ENCODE data around the gene RXFP4.

RXFP4 gene

DNA sequence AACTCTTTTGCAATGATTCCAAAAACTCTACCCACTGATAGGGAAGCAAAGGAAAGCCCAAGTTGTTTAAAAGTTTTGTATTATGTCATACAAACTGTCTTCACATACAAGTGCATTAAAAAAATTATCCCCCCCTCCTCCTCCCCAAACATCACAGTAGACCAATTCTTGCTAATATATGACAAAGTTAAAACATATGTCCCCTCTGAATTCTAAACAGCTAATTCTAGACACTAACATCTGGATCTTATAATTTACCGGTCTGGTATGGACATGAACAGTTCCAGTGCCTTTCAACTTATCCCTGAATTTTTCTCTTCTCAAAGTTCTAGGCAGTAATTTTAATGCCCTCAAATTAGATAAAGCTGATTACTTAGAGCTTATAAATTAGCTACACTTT lies 43.7 kb upstream of the RXFP4 start:
- H2AFZ ChIP-seq (ENCODE audit: low read depth, low read length, severe bottlenecking): no peak overlapping the region
- no peaks in the 10 kb centered on the region for H4K20me1 ChIP-seq (ENCODE audit: low read depth, low read length)
- TF ChIP-seq CTCF (IDR thresholded peaks at IDR 0.05; ENCODE audit: insufficient read depth, low read length, poor library complexity, severe bottlenecking) (no peak), EZH2phosphoT487 (conservative IDR thresholded peaks at IDR 0.05; ENCODE audit: low read length) (no peak)
- no peak overlapping the region for H3K4me2 ChIP-seq (ENCODE audit: low read depth, low read length, poor library complexity, severe bottlenecking)
- no peak overlapping the region for H3K9ac ChIP-seq (ENCODE audit: low read length)
- peaks cover 23% of the 10 kb centered on the region for H3K36me3 ChIP-seq (ENCODE audit: low read length)
- H3K27me3 ChIP-seq (ENCODE audit: low read length): no peaks in the 10 kb centered on the region
- H3F3A ChIP-seq (ENCODE audit: insufficient read depth): 0 out of 2 replicates have a peak, but pooled peaks cover 5% of the 10 kb centered on the region
- H3K9me2 ChIP-seq (replicated peaks; ENCODE audit: insufficient read depth, low read length): no peaks in the 10 kb centered on the region
- H3K79me2 ChIP-seq (ENCODE audit: insufficient read depth, low read length): no peaks in the 10 kb centered on the region
- H3K27ac ChIP-seq (ENCODE audit: low read depth, low read length): no peak overlapping the region
- no peak overlapping the region for H3K4me3 ChIP-seq (ENCODE audit: insufficient read depth, low read length, poor library complexity, severe bottlenecking)
- no peaks in the 10 kb centered on the region for H3K9me3 ChIP-seq (ENCODE audit: insufficient read depth, low read length)

GRCh38 chr1:155898888-155899287 lies 42.5 kb upstream of the RXFP4 start:
- H3F3A ChIP-seq (ENCODE audit: insufficient read depth): no peaks in the 10 kb centered on the region
- H3K9ac ChIP-seq (ENCODE audit: low read length): no peak overlapping the region
- no peaks in the 10 kb centered on the region for H3K9me2 ChIP-seq (replicated peaks; ENCODE audit: insufficient read depth, low read length)
- TF ChIP-seq CTCF (IDR thresholded peaks at IDR 0.05; ENCODE audit: insufficient read depth, low read length, poor library complexity, severe bottlenecking) (no peak), EZH2phosphoT487 (conservative IDR thresholded peaks at IDR 0.05; ENCODE audit: low read length) (no peak)
- no peak overlapping the region for H3K4me3 ChIP-seq (ENCODE audit: insufficient read depth, low read length, poor library complexity, severe bottlenecking)
- H3K79me2 ChIP-seq (ENCODE audit: insufficient read depth, low read length): no peaks in the 10 kb centered on the region
- H3K27me3 ChIP-seq (ENCODE audit: low read length): no peaks in the 10 kb centered on the region
- no peak overlapping the region for H3K4me2 ChIP-seq (ENCODE audit: low read depth, low read length, poor library complexity, severe bottlenecking)
- H3K9me3 ChIP-seq (ENCODE audit: insufficient read depth, low read length): no peaks in the 10 kb centered on the region
- H3K27ac ChIP-seq (ENCODE audit: low read depth, low read length): no peak overlapping the region
- no peaks in the 10 kb centered on the region for H4K20me1 ChIP-seq (ENCODE audit: low read depth, low read length)
- no peak overlapping the region for H2AFZ ChIP-seq (ENCODE audit: low read depth, low read length, severe bottlenecking)
- H3K36me3 ChIP-seq (ENCODE audit: low read length): peaks cover 25% of the 10 kb centered on the region

DNA sequence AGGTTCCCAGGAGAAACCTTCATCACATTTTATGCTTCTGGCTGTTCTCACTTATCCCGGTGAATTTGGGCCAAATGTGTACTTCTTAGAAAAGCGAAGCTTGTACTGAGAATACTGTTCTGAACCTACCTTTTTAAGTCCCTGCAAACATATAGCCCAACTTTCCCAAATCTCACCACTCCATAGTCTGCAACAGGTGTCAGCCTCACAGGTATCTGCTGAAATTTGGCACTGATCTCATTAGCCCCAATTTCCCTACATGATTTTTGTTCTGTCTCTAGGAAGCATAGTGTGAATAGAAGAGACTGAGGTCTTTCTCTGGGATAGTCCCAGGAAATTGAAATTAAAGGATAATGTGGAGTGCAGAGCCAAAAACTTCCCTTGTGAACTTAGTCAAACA lies 41.8 kb upstream of the RXFP4 start:
- Histone ChIP-seq H2AFZ (ENCODE audit: low read depth, low read length, severe bottlenecking) (no peak overlapping the region), H3K9me2 (replicated peaks; ENCODE audit: insufficient read depth, low read length) (no peaks in the 10 kb centered on the region), H3K4me3 (ENCODE audit: insufficient read depth, low read length, poor library complexity, severe bottlenecking) (no peak overlapping the region), H3F3A (ENCODE audit: insufficient read depth) (no peaks in the 10 kb centered on the region), H4K20me1 (ENCODE audit: low read depth, low read length) (no peaks in the 10 kb centered on the region), H3K4me2 (ENCODE audit: low read depth, low read length, poor library complexity, severe bottlenecking) (no peak overlapping the region), H3K9me3 (ENCODE audit: insufficient read depth, low read length) (no peaks in the 10 kb centered on the region), H3K36me3 (ENCODE audit: low read length) (peaks cover 28% of the 10 kb centered on the region), H3K79me2 (ENCODE audit: insufficient read depth, low read length) (no peaks in the 10 kb centered on the region), H3K27me3 (ENCODE audit: low read length) (no peaks in the 10 kb centered on the region), H3K9ac (ENCODE audit: low read length) (no peak overlapping the region), H3K27ac (ENCODE audit: low read depth, low read length) (no peak overlapping the region)
- TF ChIP-seq EZH2phosphoT487 (conservative IDR thresholded peaks at IDR 0.05; ENCODE audit: low read length) (no peak), CTCF (IDR thresholded peaks at IDR 0.05; ENCODE audit: insufficient read depth, low read length, poor library complexity, severe bottlenecking) (no peak)

Measured in SU-DHL-6 (cell line).